IMR-90 (cell line): ENCODE data around the gene GNAO1.

Source experiments
- CTCF ChIP-seq: conservative IDR thresholded peaks from 2 replicates; pipeline ENCODE4 v1.5.1; 2012; ENCODE audit warnings: mild to moderate bottlenecking, low read depth, low read length, improper control_type of control experiment
- MAZ ChIP-seq: IDR thresholded peaks from 2 replicates; pipeline ENCODE4 v1.6.1; 2012; ENCODE audit warnings: low read depth, mild to moderate bottlenecking, low read length, improper control_type of control experiment, moderate library complexity, borderline replicate concordance

- TF ChIP-seq MAZ (no peak), CTCF (no peak)
Observed at GRCh38 chr16:56257239-56257638, 66.0 kb downstream of the GNAO1 start.
